ENCODE results near the gene KLHDC10. TPM values are rescaled to one million over a fixed set of nuclear protein-coding genes. Genes with fewer than 3 reads are reported as not detected.

KLHDC10 gene
- total RNA-seq, 2 donors from 2014 or later, result 16.7 to 19.1 TPM

DNA sequence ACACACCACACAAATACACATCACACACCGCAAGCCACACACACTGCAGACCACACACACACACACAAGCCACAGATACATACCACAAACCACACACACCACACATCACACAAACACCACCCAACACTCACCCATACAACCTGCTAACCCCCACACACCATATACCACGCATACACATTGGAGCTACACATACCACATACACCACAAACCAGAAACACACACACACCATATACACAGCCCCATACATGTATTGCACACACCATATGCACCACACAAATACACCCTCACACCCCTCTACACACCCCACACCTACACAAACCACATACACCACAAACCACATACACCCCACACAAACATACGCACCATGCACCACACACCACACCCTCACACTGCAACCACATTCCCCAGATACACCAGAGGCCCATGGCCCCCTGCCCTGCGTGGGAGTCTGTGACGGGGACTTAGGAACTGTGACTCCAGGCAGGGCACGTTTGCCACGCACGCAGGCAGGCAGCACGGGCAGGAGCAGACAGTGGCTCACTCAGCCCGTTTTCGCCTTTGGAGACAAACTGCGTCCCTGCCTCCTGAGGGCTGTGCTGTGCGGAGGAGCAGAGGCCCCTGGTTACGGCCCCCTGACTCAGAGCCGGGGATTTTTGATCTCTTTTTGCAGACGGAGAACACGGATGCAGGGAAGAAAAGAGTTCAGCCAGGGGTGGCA lies 82.3 kb downstream of the KLHDC10 start:
- H3K4me3 ChIP-seq, result peak overlapping the region in 1 of 2 donors; percentile 17

DNA sequence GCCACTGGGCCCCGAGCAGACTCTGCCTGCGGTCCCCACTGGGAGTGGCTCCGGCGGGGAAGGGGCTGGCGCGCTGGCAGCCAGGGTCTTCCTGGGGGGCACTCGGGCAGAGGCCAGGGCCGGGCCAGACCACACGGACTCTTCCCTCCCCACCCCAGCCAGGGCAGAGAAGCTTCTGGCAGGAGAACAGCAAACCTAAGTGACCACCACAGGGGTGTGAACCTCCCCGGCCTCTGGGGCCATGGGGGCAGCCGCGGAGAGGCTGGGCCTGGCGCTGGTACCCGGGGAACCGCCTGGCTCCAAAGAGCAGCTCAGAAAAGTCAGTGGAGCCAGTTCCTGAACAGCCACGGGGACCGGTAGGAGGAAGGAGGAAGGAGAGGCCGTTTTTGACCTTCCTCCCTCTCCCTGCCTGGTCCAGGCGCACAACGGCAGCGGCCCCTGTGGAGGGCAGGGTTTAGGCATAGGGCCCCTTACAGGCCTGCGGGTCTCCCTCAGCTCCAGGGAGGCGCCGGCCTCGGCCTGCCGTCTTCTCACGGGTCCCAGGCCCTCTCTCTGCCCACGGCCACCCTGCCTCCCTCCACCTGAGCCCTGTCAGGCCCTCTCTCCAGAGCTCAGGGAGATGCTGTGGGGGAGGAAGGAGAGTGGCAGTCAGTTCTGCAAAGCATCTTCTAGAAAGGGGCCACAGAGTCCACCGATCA lies 83.0 kb downstream of the KLHDC10 start:
- DNase-seq (ENCODE audit: low spot score), result no peak
- TF ChIP-seq, protein P1, sequence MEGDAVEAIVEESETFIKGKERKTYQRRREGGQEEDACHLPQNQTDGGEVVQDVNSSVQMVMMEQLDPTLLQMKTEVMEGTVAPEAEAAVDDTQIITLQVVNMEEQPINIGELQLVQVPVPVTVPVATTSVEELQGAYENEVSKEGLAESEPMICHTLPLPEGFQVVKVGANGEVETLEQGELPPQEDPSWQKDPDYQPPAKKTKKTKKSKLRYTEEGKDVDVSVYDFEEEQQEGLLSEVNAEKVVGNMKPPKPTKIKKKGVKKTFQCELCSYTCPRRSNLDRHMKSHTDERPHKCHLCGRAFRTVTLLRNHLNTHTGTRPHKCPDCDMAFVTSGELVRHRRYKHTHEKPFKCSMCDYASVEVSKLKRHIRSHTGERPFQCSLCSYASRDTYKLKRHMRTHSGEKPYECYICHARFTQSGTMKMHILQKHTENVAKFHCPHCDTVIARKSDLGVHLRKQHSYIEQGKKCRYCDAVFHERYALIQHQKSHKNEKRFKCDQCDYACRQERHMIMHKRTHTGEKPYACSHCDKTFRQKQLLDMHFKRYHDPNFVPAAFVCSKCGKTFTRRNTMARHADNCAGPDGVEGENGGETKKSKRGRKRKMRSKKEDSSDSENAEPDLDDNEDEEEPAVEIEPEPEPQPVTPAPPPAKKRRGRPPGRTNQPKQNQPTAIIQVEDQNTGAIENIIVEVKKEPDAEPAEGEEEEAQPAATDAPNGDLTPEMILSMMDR (IDR thresholded peaks at IDR 0.05), result no peak
- Histone ChIP-seq H3K4me3 (peak overlapping the region in 1 of 2 donors; percentile 17), H3K36me3 (no peaks in the 10 kb centered on the region), H3K27ac (no peak overlapping the region), H3K4me1 (no peaks in the 10 kb centered on the region), H3K27me3 (no peaks in the 10 kb centered on the region), H3K9me3 (no peaks in the 10 kb centered on the region)

More for the DNA sequence above, 82.3 kb downstream of the KLHDC10 start:
- Histone ChIP-seq H3K9me3 (no peaks in the 10 kb centered on the region), H3K27me3 (no peaks in the 10 kb centered on the region), H3K4me1 (no peaks in the 10 kb centered on the region), H3K36me3 (no peaks in the 10 kb centered on the region), H3K27ac (no peak overlapping the region)
- no peak for DNase-seq (ENCODE audit: low spot score)
- TF ChIP-seq, protein P1 (IDR thresholded peaks at IDR 0.05), result no peak

DNA sequence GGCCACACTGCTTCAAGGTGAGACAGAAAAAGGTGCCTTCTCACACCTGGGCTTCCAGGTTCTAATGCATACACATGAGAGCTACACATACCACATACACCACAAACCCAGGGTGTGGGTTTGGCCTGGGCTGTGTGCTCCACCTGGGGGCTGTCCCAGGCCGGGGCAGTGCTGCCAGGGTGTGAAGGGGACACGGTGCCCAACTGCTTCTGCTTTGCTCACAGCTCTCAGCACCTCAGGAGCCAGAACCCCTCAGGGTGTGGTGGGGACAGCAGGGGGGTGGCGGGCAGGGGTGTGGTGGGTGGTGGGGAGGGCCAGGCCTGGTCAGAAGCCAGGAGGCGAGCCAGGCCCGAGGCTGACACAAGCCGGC lies 83.8 kb downstream of the KLHDC10 start:
- no peaks in the 10 kb centered on the region for H3K36me3 ChIP-seq
- TF ChIP-seq, protein P1 (IDR thresholded peaks at IDR 0.05), result no peak
- H3K9me3 ChIP-seq, result no peaks in the 10 kb centered on the region
- H3K4me3 ChIP-seq, result no peak overlapping the region
- H3K27me3 ChIP-seq, result no peaks in the 10 kb centered on the region
- H3K4me1 ChIP-seq, result no peaks in the 10 kb centered on the region
- H3K27ac ChIP-seq, result no peak overlapping the region
- no peak for DNase-seq (ENCODE audit: low spot score)

DNA sequence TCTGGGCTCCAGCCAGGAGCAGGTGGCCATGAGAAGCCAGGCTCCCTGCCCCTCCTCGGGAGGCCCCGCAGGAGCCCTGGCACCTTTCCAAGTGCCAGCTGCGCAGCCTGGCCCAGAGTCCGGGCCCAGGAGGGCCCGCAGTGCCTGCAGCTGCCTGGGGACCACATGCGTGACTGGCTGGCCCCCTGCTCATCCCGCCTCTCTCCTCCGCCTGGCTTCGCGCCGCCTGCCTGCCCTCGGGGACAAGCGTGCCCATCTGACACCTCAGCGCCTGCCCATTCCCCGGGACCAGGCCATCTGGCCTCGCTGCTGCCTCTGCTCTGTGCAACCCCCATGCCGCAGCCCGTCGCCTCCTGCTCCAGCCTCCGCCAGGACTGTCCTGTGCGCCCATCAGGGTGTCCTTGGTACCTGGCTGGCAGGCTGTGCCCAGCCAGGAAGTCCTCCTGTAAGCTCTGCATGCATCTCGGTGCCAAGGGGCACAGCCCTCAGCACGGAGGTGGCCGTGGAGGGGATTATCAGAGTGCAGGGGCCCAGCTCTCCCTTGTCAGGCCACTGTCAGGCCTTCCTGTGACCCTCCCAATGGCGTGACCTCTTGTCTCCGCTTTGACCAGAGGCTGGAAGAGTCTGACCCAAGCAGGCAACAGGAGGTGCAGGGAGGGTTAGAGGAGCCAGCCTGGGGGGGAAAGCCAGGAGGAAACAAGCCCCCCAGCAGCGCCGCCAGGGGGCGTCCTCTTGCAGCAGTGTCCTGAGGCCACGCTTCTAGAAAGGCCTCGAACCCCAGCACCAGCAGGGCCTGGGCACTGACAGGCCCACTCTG lies 84.4 kb downstream of the KLHDC10 start:
- Histone ChIP-seq H3K27ac (no peak overlapping the region), H3K27me3 (no peaks in the 10 kb centered on the region), H3K36me3 (peaks cover 6% of the 10 kb centered on the region), H3K4me3 (no peak overlapping the region), H3K4me1 (no peaks in the 10 kb centered on the region), H3K9me3 (no peaks in the 10 kb centered on the region)
- TF ChIP-seq, protein P1 (IDR thresholded peaks at IDR 0.05), result no peak
- DNase-seq (ENCODE audit: low spot score), result no peak

DNA sequence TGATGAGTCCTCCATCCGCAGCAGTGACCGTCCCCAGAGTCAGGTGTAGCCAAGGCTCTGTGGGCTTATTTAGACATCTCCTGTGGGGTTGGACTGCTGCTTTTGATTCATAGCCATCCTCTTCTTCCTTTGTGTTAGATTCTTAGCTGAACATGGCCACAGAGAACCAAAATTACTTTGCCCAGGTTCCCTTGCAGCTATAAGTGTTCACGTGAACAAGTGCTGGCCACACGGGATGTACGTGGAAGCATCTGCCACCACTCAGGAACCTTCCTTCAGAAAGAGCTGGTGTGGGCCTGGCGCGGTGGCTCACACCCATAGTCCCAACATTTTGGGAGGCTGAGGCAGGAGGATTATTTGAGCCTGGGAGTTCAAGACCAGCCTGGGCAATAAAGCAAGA lies 85.8 kb downstream of the KLHDC10 start:
- Histone ChIP-seq H3K9me3 (no peaks in the 10 kb centered on the region), H3K27me3 (no peaks in the 10 kb centered on the region), H3K27ac (no peak overlapping the region), H3K36me3 (peaks cover 6% of the 10 kb centered on the region), H3K4me1 (no peaks in the 10 kb centered on the region), H3K4me3 (no peak overlapping the region)
- no peak for DNase-seq (ENCODE audit: low spot score)
- TF ChIP-seq, protein P1 (IDR thresholded peaks at IDR 0.05), result no peak

All from right atrium auricular region (tissue), 2 donors.